Neural crest cell (in vitro differentiated cells): ENCODE data around the gene PLXND1. TPM values are rescaled to one million over a fixed set of nuclear protein-coding genes. Genes with fewer than 3 reads are reported as not detected.

Experiments used
- DNase-seq: peaks from one replicate; pipeline ENCODE4 v3.0.0; 2021; ENCODE audit warnings: low read depth, mixed read lengths, low spot score
- H3K27ac Mint-ChIP-seq: one replicate; pipeline ENCODE4 v1.8.0; 2021; ENCODE audit warnings: mild to moderate bottlenecking, mixed read lengths; ENCODE audit not compliant: unreplicated experiment
- H3K27me3 Mint-ChIP-seq: 2 replicates; pipeline ENCODE4 v1.8.0; 2021; ENCODE audit warnings: low read depth, mild to moderate bottlenecking, mixed read lengths
- H3K36me3 Mint-ChIP-seq: 2 replicates; pipeline ENCODE4 v1.8.0; 2021; ENCODE audit warnings: low read depth, mild to moderate bottlenecking, mixed read lengths
- H3K4me1 Mint-ChIP-seq: 2 replicates; pipeline ENCODE4 v1.8.0; 2021; ENCODE audit warnings: mixed read lengths
- H3K4me3 Mint-ChIP-seq: one replicate; pipeline ENCODE4 v1.8.0; 2021; ENCODE audit warnings: mild to moderate bottlenecking, mixed read lengths
- H3K9me3 Mint-ChIP-seq: 2 replicates; pipeline ENCODE4 v1.8.0; 2021; ENCODE audit warnings: mixed read lengths
- total RNA-seq: library from RNA; stranded (reverse); gene quantifications from 2 replicates; pipeline ENCODE4 v1.2.1, GENCODE V29; 2021
- TF ChIP-seq, protein P1 (sequence below): fragments of 200-600 bp; sonication (generic); conservative IDR thresholded peaks from 2 replicates; pipeline ENCODE4 v1.5.0; 2021; ENCODE audit warnings: antibody characterized with exemption, mild to moderate bottlenecking

The PLXND1 gene
- total RNA-seq, 1 donor from 2014 or later, result 39.4 TPM

GRCh38 chr3:129536374-129536667 is 70.2 kb downstream of the PLXND1 start:
- no peak for DNase-seq
- Mint-ChIP-seq H3K36me3 (no peaks in the 10 kb centered on the region), H3K27me3 (no peaks in the 10 kb centered on the region), H3K4me1 (peaks cover 7% of the 10 kb centered on the region), H3K4me3 (no peak overlapping the region), H3K27ac (peak overlapping the region; percentile 83), H3K9me3 (no peaks in the 10 kb centered on the region)
- TF ChIP-seq, protein P1, sequence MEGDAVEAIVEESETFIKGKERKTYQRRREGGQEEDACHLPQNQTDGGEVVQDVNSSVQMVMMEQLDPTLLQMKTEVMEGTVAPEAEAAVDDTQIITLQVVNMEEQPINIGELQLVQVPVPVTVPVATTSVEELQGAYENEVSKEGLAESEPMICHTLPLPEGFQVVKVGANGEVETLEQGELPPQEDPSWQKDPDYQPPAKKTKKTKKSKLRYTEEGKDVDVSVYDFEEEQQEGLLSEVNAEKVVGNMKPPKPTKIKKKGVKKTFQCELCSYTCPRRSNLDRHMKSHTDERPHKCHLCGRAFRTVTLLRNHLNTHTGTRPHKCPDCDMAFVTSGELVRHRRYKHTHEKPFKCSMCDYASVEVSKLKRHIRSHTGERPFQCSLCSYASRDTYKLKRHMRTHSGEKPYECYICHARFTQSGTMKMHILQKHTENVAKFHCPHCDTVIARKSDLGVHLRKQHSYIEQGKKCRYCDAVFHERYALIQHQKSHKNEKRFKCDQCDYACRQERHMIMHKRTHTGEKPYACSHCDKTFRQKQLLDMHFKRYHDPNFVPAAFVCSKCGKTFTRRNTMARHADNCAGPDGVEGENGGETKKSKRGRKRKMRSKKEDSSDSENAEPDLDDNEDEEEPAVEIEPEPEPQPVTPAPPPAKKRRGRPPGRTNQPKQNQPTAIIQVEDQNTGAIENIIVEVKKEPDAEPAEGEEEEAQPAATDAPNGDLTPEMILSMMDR, result no peak

GRCh38 chr3:129535075-129535474 is 71.4 kb downstream of the PLXND1 start:
- Mint-ChIP-seq H3K36me3 (no peaks in the 10 kb centered on the region), H3K27me3 (no peaks in the 10 kb centered on the region), H3K9me3 (no peaks in the 10 kb centered on the region), H3K27ac (no peak overlapping the region), H3K4me1 (peaks cover 9% of the 10 kb centered on the region), H3K4me3 (no peak overlapping the region)
- no peak for DNase-seq
- TF ChIP-seq, protein P1, result no peak

DNA sequence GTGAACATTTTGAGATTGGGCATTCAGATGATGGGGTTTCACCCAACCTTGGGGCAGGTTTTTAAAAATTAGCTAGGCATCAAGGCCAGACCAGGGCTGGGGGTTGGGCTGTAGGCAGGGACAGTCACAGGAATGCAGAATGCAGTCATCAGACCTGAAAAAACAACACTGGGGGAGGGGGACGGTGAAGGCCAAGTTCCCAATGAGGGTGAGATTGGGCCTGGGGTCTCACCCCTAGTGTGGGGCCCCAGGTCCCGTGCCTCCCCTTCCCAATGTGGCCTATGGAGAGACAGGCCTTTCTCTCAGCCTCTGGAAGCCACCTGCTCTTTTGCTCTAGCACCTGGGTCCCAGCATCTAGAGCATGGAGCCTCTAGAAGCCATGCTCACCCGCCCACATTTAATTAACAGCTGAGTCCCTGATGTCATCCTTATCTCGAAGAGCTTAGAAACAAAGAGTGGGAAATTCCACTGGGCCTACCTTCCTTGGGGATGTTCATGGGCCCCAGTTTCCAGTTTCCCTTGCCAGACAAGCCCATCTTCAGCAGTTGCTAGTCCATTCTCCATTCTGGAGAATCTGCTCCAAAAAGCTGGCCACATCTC is 71.9 kb downstream of the PLXND1 start:
- Mint-ChIP-seq H3K36me3 (no peaks in the 10 kb centered on the region), H3K4me3 (no peak overlapping the region), H3K27me3 (no peaks in the 10 kb centered on the region), H3K9me3 (no peaks in the 10 kb centered on the region), H3K27ac (no peak overlapping the region), H3K4me1 (peaks cover 12% of the 10 kb centered on the region)
- DNase-seq, result no peak
- TF ChIP-seq, protein P1, result no peak

GRCh38 chr3:129533406-129533805 is 73.1 kb downstream of the PLXND1 start:
- TF ChIP-seq, protein P1, result no peak
- Mint-ChIP-seq H3K36me3 (no peaks in the 10 kb centered on the region), H3K4me3 (no peak overlapping the region), H3K4me1 (peaks cover 12% of the 10 kb centered on the region), H3K9me3 (no peaks in the 10 kb centered on the region), H3K27ac (no peak overlapping the region), H3K27me3 (no peaks in the 10 kb centered on the region)
- DNase-seq, result no peak

GRCh38 chr3:129532261-129532660 is 74.2 kb downstream of the PLXND1 start:
- no peak overlapping the region for H3K27ac Mint-ChIP-seq
- TF ChIP-seq, protein P1, result no peak
- no peak for DNase-seq
- H3K9me3 Mint-ChIP-seq, result no peaks in the 10 kb centered on the region
- peaks cover 12% of the 10 kb centered on the region for H3K4me1 Mint-ChIP-seq
- H3K36me3 Mint-ChIP-seq, result no peaks in the 10 kb centered on the region
- H3K4me3 Mint-ChIP-seq, result no peak overlapping the region
- H3K27me3 Mint-ChIP-seq, result no peaks in the 10 kb centered on the region
